Stimulated activated CD4-positive, alpha-beta T cell treated with anti-CD3 and anti-CD28 coated beads, Interleukin-12 subunit alpha, Interleukin-12 subunit beta, amount 100 ng/mL, for 48 hours (primary cell): ENCODE measurements around the gene NAPA.
"Not testable (repeated sequence)": the region's sequence is repeated elsewhere in the genome, so short reads cannot be mapped to it uniquely, and the experiment has no call there.

Source experiments
- DNase-seq, 3 donors: peaks; one replicate each; pipeline ENCODE4 v3.0.0-alpha.2; 2020; ENCODE audit warnings: low read depth in 2 of 3, low spot score in 1 of 3

The NAPA gene

DNA sequence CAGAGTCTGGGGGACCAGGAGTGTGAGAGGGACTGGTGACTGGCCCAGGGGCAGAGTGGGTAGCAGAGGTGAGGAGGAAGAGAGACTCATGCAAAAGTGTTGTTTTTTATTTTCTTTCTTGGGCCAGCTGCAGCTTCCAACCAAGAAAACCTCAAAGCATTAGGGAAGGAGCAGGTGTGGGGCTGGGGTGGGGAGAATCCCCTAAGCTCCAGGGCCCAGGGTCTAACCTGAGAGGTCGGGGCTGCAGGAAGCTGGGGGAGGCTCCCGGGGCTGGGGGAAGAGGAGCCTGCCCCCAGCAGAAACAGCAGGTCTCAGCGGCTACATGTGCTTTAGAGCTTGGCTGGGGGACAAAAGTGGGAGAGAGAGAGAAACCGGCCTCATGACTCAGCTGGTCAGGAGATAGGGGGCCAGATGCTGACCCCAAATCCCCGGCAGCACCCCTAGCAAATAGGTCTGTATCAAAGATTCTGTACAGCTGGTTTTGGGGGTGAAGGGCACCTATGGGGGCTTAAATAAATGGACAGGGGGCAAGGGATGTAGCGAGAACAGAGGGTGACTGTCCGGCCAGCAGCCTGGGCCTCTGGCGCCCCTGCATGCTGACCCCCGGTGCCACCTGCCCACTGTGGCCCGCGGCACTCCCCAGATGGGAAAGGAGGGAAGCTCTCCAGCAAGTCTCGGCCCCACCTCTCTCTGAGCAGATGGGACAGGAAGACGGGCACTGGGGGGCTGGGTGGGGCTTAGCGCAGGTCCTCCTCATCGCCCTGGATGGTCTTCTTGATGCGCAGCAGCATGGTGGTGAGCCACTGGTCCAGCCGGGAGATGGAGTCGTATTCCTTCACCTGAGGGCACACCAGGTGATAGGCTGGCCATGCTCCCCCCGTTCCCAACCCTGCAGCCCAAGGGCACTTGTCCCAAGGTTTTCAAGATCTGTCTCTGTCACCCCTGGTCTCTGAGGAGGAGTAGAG, 27.0 kb downstream of the NAPA start:
- DNase-seq = no peak

GRCh38 chr19:47486900-47487299, 28.0 kb downstream of the NAPA start:
- DNase-seq = no peak

- DNase-seq = not testable (repeated sequence)
Measured at GRCh38 chr19:47486220-47486619, 28.6 kb downstream of the NAPA start.

DNA sequence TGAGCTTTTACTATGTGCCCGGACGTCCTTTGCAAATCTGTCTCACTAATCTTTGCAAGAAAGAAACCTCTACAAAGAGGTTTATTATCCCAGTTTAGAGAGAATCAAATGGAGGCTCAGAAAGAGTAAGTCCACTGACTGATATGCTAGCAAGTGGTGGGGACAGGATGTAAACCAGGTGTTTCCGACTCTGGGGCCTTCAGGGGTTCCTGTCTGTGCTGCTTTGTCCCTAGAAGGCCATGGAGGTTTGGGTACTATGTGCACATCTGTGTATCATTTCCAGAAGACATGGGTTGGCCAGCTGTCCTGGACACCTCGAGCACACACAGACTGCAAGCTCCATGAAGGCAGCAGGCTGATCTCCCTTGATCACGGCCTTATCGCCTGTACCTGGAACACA, 29.7 kb downstream of the NAPA start:
- DNase-seq = no peak

DNA sequence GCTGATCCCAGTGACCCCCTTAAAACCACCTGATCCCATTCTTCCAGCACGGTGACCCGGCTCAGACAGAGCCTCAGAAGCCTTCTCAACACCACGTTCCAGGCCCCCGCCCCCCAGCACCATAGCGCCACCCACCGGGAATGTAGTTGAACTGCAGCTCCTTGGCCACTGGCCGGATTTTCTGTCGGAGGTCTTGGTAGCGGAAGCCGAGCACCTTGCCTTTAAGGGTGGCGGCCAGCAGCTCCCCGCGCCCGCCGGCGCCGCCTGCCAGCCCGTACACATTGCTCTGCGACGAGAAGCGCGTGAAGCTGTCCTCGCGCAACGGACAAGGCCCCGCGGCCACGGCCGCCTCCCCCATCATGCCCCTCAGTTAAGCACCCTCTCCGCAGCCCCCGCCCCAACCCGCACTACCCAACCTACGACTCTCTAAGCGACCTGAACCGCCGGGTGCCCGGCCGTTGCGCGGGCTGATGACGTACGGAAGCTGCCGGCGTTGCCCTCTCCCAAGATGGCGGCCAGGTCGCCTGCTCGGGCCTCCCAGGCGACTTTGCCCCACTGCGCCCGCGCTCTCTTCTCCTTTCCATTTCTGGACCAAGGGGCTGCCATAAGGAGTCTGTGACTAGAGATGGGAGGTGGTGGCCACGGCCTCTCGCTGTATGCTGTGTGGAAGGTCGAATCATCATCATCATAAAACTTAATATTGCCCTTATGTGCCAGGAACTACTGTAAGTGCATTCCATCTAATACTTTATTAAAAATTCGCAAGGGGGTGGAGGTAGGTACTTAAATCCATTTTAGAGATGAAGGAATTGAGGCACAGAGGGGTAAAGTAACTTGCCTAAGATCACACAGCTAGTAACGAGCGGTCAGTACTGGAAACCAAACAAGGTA, 30.8 kb downstream of the NAPA start, which contains the start of gene KPTN:
TSS of gene KPTN (minus strand) at position 420 of the 891 bp plus-strand sequence. CDS start at position 361, 59 bp downstream.
- DNase-seq = peak; percentile 87 to 95 (median 87)

- no peak for DNase-seq
Measured at GRCh38 chr19:47483200-47483599, 31.7 kb downstream of the NAPA start.

DNA sequence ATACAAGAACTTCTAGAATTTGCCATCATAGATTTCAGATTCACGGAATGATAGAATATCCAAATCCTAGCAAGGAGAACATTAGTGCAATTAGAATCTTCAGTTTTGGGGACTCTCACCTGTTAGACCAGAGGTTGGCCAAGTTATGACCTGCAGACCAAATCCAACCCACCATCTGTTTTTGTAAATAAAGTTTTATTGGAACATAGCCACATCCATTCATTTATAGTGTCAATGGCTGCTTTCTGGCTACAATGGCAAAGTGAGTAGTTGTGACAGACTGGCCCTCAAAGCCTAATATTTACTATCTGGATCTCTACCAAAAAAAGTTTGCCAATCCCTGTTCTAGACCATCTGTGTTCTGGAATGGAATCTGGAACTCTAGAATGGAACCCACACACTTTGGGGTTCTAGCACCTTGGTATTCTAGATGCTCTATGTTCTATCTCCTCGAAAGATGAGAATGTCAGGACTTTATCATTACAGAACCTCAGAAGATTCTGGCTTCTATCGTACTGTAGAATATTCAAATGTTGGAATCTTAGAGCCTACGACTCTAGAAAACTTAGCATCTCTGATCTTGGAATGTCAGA, 33.3 kb downstream of the NAPA start:
- DNase-seq = no peak

GRCh38 chr19:47480658-47481057, 34.2 kb downstream of the NAPA start:
- DNase-seq = no peak

- DNase-seq = no peak
Measured at GRCh38 chr19:47479701-47480503, 35.0 kb downstream of the NAPA start.

DNA sequence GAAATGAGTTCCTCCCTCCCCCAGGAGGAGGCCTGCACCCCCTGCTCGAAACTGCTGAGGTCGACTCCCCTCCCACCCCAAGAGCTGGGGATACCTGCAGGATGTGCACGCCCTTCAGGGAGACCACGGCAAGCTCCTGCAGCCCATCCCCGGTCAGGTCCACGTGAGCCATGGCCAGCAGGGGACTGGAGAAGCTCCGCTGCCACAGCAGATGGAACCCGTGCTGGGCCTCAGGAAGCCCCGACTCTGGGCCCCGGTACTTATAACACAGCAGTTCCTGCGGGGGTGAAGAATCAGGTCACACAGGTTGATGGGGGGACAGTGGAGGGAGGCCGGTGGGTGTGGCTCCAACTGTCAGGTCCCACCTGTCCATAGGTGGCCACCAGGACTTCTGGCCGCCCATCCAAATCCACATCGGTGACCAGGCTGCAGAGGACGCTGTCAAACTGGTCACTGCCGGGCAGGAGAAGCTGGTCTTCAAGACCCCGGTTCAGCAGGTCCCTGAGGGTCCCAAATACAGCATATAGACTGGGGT, 38.4 kb downstream of the NAPA start:
- no peak for DNase-seq

DNA sequence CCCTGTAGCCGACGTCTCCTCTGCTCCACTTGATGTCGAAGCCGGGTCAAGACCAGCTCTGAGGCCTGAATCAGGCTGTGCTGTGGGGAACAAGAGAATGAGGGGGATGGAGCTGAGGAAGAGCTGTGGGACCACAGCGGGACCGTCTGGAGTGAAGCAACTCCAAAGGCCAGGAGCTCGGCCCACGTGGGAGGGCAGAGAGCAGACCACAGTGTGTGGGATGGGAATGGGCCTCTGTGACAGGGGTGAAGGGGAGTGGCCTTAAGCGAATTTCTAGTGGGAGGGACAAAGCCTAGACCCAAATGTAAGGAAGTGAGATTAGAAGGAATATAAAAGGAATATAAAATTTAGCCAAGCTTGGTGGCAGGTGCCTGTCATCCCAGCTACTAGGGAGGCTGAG, 39.4 kb downstream of the NAPA start:
- DNase-seq = no peak

DNA sequence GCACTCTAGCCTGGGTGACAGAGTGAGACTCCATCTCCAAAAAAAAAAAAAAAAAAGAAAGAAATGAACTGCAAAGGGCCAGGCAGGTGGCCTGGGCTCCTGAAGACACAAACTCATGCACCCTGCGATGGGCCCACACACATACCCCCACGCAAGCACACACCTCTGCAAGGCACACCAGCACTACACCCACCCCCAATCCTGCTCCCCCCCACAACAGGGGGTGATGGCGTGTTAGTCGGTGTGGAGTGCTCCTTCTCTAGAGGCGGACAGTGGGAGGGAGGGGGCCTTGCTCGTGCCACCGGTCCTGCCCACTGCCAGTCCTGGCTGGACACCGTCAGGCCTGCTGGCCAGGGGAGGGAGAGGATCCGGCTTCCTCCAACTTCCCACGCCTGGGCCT, 41.5 kb downstream of the NAPA start:
- no peak for DNase-seq

- peak; percentile 21 to 36 (median 34) for DNase-seq
Measured at GRCh38 chr19:47471733-47472457, 43.0 kb downstream of the NAPA start, which contains the start of gene SLC8A2. Gene SLC8A2, minus strand, starts transcription at chr19:47471893. Its CDS starts 5,490 bp downstream, at chr19:47466403.

- DNase-seq = no peak
Measured at GRCh38 chr19:47471381-47471732, 43.5 kb downstream of the NAPA start.

DNA sequence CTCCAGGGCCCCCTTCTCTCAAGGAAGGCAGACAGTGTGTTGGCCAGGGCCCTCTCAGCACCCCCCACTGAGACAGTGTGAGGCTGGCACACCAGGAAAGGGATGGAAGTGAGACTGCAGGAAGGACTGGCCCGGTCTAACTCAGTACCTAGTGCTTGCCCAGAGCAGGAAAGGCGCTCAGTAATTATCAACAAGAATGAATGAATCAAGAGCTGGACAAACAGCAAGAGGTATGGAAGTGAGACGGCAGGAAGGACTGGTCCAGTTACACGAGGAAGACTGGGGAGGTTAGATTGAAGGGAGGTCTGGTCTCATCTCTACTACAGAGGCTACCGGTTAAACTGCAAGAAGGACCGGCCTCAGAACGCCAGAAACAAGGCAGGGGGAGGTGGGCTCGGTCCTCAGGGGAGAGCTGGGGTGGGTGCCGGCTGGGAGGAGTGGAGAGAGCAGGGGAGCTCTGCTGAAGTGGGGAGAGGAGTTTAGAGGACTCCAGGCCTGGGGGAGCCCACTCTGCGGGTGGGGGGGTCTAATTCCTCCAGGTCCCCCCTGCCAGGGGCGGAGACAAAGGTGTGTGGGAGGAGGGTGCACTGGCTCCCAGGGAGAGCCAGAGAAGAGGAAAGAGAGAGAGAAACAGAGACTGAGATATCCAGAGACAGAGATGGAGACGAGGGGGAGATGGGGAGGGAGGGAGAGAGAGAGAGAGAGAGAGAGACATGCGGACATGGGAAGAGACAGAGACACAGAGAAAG, 44.2 kb downstream of the NAPA start:
- DNase-seq = no peak

GRCh38 chr19:47469719-47470118, 45.1 kb downstream of the NAPA start:
- no peak for DNase-seq

DNA sequence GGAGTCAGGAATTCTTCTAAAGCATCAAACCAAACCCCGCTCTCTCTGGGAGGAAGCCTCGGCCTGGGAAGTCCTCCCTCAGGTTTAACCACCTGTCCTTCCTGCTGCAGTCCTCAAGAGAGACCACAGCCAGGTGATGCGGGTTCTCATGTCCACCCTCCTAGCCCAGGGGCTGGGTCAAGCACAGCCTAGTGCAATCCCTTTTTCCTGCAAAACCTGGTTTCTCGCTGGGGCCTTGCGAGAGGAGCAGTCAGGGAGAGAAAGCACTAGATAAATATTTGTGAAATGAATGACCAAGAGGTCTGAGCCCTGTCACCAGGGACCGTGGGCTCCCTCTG, 45.5 kb downstream of the NAPA start:
- DNase-seq = no peak

DNA sequence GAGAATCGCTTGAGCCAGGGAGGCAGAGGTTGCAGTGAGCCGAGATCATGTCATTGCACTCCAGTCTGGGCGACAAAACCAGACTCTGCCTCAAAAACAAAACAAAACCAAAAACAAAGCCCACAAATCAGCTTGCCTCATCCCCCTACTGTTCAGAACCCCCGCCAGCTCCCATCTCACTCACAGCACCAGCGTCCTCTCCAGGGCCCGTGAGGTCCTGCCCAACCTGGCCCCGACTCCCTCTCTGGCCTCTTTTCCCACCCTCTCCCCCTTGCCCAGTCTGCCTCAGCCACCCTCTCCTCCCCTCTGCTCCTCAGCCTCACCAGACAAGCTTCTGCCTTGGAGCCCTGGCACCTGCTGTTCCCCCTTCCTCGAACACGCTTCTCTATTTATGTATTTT, 46.9 kb downstream of the NAPA start:
- DNase-seq = no peak

- DNase-seq = no peak
Measured at GRCh38 chr19:47465957-47466356, 48.9 kb downstream of the NAPA start.
